Measurements from ENCODE around the gene GRN.
"Not testable (repeated sequence)": the region's sequence is repeated elsewhere in the genome, so short reads cannot be mapped to it uniquely, and the experiment has no call there.

Gene GRN

DNA sequence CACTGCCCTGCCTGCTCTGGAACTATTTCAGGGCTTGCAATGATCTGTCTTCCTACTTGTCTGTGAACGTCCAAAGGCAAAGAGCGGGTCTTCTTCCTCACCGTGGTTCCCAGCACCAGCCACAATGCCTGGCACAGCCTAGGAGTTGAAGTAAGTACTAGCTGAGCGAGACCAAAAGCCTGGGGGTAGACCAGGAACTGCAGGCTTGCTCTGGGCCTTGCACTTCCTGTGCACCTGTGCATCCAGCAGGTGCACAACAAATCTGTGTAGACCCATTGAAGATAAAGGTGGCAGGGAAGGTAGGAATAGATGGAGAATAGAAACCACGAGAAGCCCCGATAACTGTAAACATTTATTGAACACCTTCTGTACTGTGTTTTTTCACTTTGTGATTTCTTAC lies 13.9 kb downstream of the GRN start:
- in situ Hi-C loops (cut with HindIII; ENCODE audit: low sequenced_read_pairs): no loop called here

DNA sequence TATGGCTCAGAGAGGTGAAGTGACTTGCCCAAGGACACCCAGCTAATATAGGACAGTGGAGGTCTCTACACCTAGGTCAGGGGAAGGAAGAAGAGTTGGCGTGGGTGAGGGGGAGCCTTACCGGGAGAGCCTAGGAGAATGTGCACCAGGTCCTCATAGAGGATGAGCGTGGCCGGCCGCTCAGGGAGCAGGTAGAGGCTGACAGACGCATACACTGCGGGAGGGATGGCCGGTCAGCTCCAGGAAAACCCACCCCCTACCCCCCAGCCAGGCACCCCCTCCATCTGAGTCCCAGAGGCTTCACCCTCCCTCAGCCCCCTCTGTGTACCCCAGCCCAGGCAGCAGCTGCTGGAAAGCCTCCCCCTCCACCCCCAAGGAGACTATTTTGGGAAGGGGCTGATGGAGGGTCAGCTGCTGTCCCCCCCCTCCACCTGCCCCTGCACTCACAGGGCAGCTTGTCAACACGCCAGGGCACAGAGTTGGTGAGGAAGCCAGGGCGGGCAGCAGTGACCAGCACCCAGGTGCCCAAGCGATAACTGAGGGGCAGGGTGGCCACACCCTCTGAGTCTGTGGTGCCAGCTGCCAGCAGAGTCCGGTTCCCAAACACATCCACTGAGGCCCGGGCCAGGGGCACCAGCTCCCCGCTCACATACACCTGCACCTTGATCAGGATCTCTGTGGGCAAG lies 14.5 kb downstream of the GRN start:
- in situ Hi-C loops (cut with HindIII; ENCODE audit: low sequenced_read_pairs): no loop called here

DNA sequence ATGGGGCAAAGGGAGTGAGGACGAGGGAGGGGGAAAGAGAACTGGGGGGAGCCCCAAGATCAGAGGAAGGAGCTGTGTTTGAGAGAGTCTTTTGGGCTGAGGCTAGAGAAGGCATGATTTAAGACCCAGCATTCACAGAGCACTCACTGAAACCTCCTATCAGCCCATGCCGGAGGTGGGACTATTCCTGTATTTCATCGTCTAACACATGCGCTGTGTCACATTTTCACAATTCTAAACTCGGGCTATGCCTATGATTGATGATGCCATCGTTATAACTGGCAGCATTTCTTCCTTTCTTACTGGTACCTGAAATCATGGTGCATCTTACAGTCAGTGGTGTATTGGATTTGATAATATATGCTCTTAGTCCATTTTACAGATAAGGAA lies 15.0 kb downstream of the GRN start:
- in situ Hi-C loops (cut with HindIII; ENCODE audit: low sequenced_read_pairs): no loop called here

DNA sequence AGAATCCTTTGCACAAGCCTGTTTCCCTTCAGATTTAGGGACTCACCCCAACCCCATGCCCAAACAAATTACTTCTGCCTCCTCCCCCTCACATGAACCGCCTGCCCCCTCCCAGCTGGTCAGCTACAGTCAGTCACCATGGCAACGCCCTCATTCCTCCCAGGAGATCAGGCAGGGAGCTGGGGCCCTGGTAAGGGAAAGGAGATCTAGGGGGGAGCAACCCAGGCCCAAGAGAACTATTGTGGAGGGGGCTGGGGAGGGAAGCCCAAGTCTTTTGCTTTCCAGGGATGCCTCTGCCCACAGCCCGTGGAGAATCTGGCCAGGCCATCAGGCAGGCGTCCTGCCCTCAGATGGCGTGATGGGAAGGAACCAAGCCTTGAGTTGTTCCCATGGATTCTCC lies 15.7 kb downstream of the GRN start:
- in situ Hi-C loops (cut with HindIII; ENCODE audit: low sequenced_read_pairs): no loop called here

DNA sequence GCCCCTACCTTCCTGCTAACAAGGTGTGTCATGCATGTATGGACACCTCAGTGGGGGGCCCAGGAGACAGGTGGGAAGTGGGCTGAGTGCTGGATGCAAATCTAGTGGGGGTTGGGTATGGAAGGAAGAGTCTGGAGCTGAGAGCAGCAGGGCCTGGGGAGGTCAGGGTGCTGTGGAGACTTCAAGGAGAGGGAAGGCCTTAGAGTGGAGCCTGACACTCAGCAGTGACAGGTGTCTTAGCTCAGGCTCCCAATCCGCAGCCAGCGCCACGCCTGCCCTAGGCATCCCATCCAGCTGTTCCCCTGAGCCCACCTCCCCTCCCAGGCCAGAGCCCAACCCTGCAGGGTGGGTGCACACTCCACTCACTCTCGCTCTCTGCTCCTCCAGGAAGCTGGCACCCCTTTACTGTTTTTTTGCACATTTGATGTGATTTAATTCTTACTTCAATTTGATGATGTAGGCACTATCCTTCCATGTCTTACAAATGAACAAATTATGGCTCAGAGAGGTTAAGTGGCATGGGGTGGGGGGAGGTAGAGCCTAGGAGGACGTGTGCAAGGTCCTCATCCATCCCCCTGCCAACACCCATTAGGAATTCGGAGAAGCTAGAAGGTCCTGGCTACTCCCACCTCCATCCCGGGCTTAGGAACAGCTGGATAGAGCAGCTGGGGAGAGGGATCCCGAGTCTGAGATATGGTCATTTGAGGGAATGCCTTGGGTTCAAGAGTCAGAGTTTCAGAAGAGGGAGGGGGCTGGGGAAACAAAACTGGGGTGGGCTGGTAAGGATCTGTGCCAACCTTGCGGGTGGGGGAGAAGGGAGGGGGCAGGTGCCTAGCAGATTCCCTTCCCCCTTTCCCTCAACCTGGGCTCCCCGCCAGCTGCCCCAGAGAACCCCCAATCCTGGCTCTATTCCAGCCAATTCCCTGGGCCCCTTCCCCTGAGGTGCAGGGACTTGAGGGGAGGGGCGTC lies 16.5 kb downstream of the GRN start:
- in situ Hi-C loops (cut with HindIII; ENCODE audit: low sequenced_read_pairs): no loop called here

DNA sequence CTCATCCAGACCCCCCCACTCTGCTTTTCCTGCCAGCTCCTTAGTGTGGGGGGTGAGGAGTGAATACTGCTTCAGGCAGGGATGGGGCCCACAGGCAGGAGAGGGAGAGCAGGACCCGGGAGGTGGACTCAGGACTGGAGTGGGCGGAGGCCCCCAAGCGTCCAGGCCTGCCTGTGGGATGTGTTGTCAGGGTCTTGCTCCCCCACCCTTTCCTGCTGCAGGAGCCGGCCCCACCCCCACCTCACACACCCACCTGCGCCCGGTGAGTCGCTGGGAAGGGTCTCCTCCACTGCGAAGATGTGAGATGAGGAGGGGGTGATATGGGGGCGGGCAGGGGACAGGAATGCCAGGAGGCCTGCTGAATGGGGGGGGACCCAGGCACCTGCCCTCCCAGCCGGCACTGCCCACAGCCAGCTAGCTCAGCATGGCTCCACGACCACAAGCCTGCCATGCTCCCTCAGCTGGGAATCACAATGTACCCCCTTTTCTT lies 17.4 kb downstream of the GRN start:
- in situ Hi-C loops (cut with HindIII; ENCODE audit: low sequenced_read_pairs): no loop called here

DNA sequence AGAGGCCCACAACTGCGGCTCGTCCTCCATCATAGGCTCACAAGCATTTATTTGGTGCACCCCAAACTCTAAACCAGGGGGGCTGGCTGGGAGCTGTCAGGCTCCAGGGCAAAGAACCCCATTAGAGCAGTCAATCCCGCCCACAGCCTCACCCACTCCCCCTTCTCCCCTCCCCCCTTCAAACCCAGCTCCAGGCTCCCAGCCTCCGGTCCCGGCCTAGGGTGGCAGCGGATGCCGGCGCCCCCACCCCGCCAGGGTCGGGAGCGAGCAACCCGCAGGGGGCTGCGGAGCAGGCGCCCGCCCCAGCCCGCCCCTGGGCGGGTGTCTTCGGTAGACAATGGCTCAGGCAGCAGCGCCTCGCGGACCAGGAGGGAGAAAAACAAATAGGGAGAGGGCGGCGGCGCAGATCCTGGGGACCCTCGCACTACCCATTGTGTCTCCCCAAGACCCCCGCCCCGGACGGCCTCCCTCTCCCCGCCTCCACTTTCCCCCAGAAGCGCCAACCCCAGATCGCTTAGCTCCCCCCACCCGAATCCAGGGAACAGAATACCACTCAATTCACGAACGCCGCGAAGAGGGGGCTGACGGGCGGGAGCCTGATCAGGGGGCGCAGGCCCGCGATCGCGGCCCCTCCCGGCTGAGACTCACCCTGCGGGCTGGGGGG lies 18.0 kb downstream of the GRN start:
- in situ Hi-C loops (cut with HindIII; ENCODE audit: low sequenced_read_pairs): no loop called here

DNA sequence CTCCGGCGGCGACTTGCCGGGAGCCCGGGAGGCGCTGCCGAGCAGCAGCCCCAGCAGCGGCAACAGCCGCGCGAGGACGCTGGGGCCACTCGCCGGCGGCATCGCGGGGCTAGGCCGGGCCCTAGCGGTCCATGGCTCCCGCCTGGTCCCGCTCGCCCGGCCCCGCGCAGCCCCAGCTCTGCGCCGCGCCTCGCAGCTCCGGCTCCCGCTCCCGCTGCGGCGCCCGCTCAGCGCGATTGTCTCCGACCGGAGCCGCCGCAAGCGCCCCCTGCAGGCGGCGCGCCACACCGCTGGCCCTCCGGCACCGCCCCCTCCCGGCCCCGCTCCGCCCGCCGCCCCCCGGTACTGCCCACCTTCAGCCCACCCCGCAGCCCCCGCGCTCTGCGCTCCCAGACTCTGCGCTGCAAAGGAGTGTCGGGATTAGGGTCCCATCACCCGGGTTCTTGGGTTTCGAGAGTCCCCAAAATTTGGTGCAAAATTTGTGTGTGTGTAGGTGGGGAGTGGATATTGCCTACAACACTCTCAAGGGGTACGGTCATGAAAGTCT lies 18.6 kb downstream of the GRN start, which contains the start of gene FAM171A2:
Gene FAM171A2, minus strand, starts transcription at position 241 of the 547 bp plus-strand sequence. Its CDS starts 139 bp downstream, at position 102.
- in situ Hi-C loops (cut with HindIII; ENCODE audit: low sequenced_read_pairs): no loop called here

DNA sequence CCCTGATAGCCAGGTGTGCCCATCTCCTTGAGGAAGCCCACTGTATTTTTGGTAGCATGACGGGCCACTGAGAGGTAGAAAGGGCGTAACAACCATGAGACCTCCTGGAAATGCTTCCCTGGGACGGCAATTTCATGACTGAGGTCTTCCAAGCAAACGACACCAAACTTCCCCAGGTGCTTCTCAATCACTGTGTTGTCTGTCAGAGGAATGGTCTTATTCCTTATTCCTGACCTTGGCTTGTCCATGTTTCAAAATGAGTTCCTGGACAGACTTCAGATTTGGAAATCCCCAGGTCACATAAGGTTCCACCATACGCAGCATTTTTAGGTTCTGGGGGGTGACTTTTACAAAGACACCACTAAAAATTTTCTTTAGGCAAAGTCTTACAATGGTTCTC lies 19.9 kb downstream of the GRN start:
- in situ Hi-C loops (cut with HindIII; ENCODE audit: low sequenced_read_pairs): not testable (repeated sequence)

DNA sequence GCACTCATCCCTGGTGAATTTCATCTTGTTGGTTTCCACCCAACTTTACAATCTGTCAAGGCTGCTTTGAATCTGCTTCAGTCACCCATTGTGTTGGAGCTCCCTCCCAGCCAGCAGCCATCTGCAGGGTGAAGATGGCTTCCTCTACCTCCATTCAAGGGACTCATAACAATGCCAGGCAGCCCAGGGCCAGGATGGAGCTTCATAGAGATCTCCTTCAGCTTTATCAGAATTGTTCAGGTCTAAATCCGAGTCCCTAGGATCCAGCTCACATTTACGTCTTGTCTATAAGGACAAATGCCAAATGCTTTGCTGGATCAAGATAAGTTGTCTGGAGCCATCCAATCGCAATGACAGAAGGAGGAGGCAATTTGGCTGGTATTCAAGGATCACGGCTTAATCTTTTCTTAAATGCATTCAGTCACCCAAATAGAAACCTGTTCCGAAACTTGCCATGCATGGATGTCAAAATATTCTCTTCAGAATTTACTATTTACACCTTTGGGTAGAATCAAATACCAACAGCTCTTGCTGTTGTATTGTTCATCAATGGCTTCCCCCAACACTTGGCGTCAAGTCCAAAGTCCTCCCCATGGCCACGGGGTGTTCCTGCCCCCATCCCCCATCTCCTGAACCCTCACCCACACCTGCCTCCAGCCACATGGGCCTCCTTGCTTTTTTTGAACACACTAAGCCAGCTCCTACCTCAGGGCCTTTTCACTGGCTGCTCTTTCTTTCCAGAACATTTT lies 22.3 kb downstream of the GRN start:
- in situ Hi-C loops (cut with HindIII; ENCODE audit: low sequenced_read_pairs): no loop called here

DNA sequence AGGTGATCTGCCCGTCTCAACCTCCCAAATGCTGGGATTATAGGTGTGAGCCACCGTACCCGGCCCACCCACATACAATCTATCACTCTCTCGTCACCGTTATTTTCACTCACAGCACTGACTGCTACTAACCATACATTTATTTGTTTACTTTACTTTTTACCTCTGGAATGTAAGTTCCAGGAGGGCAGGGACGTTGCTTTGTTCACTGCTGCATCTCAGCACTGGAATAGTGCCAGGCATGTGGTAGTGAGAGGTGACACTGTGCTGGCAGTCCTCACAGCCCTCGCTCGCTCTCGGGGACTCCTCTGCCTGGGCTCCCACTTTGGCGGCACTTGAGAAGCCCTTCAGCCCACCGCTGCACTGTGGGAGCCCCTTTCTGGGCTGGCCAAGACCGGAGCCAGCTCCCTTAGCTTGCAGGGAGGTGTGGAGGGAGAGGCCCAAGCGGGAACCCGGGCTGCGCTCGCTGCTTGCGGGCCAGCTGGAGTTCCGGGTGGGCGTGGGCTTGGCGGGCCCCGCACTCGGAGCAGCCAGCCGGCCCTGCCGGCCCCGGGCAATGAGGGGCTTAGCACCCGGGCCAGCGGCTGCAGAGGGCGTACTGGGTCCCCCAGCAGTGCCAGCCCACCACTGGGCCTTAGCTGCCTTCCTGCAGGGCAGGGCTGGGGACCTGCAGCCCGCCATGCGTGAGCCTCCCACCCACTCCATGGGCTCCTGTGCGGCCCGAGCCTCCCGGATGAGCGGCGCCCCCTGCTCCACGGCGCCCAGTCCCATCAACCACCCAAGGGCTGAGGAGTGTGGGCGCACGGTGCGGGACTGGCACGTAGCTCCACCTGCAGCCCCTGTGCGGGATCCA lies 23.5 kb downstream of the GRN start:
- in situ Hi-C loops (cut with HindIII; ENCODE audit: low sequenced_read_pairs): not testable (repeated sequence)

DNA sequence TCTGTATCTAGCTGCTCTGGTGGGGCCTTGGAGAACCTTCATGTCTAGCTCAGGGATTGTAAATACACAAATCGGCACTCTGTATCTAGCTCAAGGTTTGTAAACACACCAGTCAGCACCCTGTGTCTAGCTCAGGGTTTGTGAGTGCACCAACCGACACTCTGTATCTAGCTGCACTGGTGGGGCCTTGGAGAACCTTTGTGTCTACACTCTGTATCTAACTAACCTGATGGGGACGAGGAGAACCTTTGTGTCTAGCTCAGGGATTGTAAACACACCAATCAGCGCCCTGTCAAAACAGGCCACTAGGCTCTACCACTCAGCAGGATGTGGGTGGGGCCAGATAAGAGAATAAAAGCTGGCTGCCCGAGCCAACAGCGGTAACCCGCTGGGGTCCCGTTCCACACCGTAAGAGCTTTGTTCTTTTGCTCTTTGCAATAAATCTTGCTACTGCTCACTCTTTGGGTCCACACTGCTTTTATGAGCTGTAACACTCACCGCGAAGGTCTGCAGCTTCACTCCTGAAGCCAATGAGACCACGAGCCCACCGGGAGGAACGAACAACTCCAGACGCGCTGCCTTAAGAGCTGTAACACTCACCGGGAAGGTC lies 24.4 kb downstream of the GRN start:
- in situ Hi-C loops (cut with HindIII; ENCODE audit: low sequenced_read_pairs): not testable (repeated sequence)

DNA sequence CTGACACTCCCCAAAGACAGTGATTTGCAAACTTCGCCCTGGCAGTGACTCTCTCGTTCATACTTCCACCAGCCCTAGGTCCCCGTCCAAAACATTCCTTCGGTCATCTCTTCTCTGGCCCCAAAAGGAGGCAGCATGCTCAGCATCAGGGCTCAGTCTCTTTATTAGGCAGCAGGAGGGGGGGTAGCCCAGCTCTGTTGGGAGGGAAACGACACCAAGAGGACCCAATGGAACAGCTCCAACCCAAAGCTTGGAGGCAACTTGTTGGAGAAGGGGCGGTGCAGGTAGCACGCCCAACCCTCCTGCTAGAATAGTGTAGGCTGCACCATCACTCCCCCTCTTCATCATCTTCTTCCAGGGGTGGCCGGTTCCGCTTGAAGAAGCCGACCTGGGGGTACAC lies 26.9 kb downstream of the GRN start:
- in situ Hi-C loops (cut with HindIII; ENCODE audit: low sequenced_read_pairs): no loop called here

DNA sequence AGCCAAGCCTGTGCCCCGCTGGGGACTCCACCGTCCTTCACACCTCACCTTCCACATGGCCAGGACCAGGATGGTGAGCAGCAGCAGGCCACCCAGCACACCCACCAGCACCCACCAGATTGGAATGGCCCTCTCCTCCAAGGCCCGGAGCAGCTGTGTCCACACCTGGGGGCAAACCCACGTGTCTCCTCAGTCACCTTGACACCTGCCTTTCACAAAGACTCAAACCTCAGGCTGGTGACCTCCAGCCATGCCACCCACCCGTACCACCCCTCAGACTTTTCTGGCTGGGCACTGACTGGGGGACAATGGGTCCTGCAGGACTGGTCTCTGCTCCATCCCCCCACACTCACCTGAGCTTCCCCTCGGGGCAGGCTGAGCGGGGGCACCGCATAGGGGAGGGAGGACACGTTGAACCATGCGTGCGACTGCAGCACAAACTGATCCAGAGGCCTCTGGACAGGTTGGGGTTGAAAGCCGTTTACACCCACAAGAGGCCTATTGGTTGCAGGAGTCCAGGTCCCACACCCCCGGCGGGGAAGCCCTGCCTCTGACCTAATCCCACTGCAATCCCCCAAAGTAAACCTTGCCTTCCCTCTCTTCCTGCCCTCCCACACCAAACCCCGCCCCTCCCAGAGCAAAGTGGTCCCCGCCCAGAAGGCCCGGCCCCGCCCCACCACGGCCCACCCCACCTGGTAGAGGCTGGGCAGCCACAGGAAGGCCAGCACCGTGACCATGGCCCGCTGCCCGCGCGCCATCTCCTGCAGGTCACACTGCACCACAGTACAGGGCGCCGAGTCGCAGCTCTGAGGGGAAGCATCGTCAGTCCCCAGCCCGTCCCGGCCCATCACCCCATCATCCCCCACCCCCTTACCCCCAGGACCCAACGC lies 29.4 kb downstream of the GRN start:
- in situ Hi-C loops (cut with HindIII; ENCODE audit: low sequenced_read_pairs): no loop called here

DNA sequence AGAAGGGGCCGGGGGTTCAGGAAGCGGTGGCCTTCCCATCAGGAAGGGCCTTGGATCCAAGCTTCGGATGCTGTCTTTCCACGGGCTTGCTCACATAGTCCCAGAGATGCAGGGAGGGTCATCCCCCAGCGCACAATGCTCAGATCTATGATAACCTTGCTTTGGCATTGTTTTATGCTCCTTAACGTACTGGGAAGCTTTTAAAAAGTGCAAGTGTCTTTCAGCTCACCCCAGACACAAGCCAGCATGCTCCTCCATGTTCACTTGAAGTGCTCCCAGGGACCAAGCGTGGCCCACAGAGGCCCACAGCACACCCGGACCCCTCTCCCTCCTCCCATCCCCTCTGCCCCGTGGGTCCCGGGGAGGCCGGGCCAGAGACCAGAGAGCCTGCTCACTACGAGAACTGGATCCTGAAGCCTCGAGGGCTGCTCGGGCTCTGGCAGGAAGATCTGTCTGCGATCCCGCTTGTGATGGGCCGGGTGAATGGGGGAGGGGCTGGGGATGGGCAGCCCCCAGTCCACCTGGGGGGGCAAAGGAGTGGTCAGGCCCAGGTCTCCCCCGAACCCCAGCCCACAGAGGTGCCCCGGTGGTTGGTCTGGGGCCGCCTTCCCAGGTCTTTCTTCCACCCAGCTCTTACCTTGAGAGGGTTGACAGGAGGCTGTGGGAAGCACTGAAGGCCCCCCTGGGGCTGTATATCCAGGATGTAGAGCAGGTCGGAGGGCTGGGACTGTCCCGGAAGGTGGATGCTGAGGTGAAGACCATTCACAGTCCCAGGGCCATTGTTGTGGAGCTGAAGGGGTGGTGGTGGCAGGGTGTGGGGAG lies 30.3 kb downstream of the GRN start:
- in situ Hi-C loops (cut with HindIII; ENCODE audit: low sequenced_read_pairs): no loop called here

DNA sequence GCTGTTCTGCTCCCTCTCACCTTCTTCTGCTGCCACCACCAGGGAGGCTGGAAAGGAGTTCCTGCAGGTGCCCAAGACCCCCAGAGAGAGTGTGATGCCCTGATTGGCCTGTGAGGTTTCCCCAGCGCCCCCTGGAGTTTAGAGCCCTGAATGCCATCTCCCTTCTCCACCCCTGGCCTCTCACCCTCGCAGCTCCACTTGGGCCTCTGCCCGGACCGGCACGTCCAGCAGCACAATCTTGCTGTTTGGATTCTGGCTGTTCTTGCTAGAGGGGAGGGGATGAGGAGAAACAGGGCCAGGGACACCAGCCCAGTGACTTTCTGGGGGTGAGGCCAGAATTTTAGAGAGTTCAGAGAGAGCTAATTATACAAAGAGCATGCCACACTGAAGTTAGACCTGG lies 31.0 kb downstream of the GRN start:
- in situ Hi-C loops (cut with HindIII; ENCODE audit: low sequenced_read_pairs): no loop called here

DNA sequence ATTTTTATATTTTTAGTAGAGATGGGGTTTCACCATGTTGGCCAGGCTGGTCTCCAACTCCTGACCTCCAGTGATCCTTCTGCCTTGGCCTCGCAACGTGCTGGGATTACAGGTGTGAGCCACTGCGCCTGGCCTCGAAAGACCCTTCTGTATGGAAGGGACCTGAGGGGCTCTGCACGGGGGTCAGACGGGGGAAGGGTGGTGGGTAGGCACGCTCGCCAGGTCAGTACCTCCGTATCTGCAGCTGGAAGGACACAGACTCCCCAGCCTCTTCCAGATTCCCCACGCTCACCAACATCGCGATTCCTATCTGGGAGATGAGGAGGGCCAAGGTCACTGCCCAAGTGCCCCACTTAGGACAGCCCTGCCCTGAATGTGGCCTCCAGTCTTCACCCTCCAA lies 31.7 kb downstream of the GRN start:
- in situ Hi-C loops (cut with HindIII; ENCODE audit: low sequenced_read_pairs): no loop called here
